GM23338 (cell line): ENCODE results near the gene HSD17B7. TPM values are rescaled to one million over a fixed set of nuclear protein-coding genes. Genes with fewer than 3 reads are reported as not detected.
"Not testable (repeated sequence)": the region's sequence is repeated elsewhere in the genome, so short reads cannot be mapped to it uniquely, and the experiment has no call there.

ENCODE experiments used
- ATAC-seq: fragments of 200-7000 bp; cut with Tn5 transposase; 3 replicates; pipeline ENCODE4 v1.9.1; 2020
- DNase-seq: peaks from one replicate; pipeline ENCODE4 v3.0.0-alpha.2; 2015; ENCODE audit warnings: low spot score
- H2AFZ ChIP-seq: fragments of 200-600 bp; sonication (generic); 2 replicates; pipeline ENCODE4 v1.8.0; 2016; ENCODE audit warnings: antibody characterized with exemption, mild to moderate bottlenecking, moderate library complexity
- H3F3A ChIP-seq: fragments of 200-600 bp; sonication (generic); replicated peaks from 2 replicates; pipeline ENCODE4 v1.8.0; 2017; ENCODE audit warnings: antibody characterized with exemption, mixed run types, low read depth
- H3K27ac ChIP-seq: fragments of 200-600 bp; sonication (generic); 2 replicates; pipeline ENCODE4 v1.6.1; 2016; ENCODE audit warnings: low read depth
- H3K27me3 ChIP-seq: fragments of 200-600 bp; sonication (generic); 2 replicates; pipeline ENCODE4 v1.8.0; 2016; ENCODE audit warnings: mild to moderate bottlenecking, mixed run types, moderate library complexity; ENCODE audit not compliant: insufficient read depth
- H3K36me3 ChIP-seq: fragments of 200-600 bp; sonication (generic); 2 replicates; pipeline ENCODE4 v1.8.0; 2016; ENCODE audit warnings: mild to moderate bottlenecking; ENCODE audit not compliant: insufficient read depth
- H3K4me1 ChIP-seq: fragments of 200-600 bp; sonication (generic); 2 replicates; pipeline ENCODE4 v1.8.0; 2016; ENCODE audit warnings: mild to moderate bottlenecking, moderate library complexity; ENCODE audit not compliant: insufficient read depth
- H3K4me2 ChIP-seq: fragments of 200-600 bp; sonication (generic); 2 replicates; pipeline ENCODE4 v1.7.1; 2017; ENCODE audit warnings: mixed run types
- H3K4me3 ChIP-seq: fragments of 200-600 bp; sonication (generic); 2 replicates; pipeline ENCODE4 v1.6.1; 2016; ENCODE audit warnings: mixed run types
- H3K79me2 ChIP-seq: fragments of 200-600 bp; sonication (generic); replicated peaks from 2 replicates; pipeline ENCODE4 v1.8.0; 2017; ENCODE audit warnings: mild to moderate bottlenecking; ENCODE audit not compliant: insufficient read depth
- H3K9me2 ChIP-seq: fragments of 200-600 bp; sonication (generic); 2 replicates; pipeline ENCODE4 v1.8.0; 2017; ENCODE audit not compliant: insufficient read depth
- H4K20me1 ChIP-seq: fragments of 200-600 bp; sonication (generic); replicated peaks from 2 replicates; pipeline ENCODE4 v1.8.0; 2017; ENCODE audit warnings: mild to moderate bottlenecking; ENCODE audit not compliant: insufficient read depth
- H3K27ac Mint-ChIP-seq: 2 replicates; pipeline ENCODE4 v1.8.0; 2020; ENCODE audit warnings: inconsistent platforms, mild to moderate bottlenecking, moderate library complexity, mixed read lengths
- H3K27me3 Mint-ChIP-seq: 3 replicates; pipeline ENCODE4 v1.8.0; 2022; ENCODE audit warnings: low read depth, mild to moderate bottlenecking, moderate library complexity, mixed read lengths, inconsistent platforms; ENCODE audit not compliant: insufficient read depth, poor library complexity
- H3K36me3 Mint-ChIP-seq: 3 replicates; pipeline ENCODE4 v1.8.0; 2021; ENCODE audit warnings: low read depth, mild to moderate bottlenecking, inconsistent platforms, moderate library complexity, mixed read lengths
- H3K4me1 Mint-ChIP-seq: 3 replicates; pipeline ENCODE4 v1.8.0; 2020; ENCODE audit warnings: mild to moderate bottlenecking, inconsistent platforms, mixed read lengths
- H3K4me3 Mint-ChIP-seq: 3 replicates; pipeline ENCODE4 v1.8.0; 2021; ENCODE audit warnings: moderate library complexity, mild to moderate bottlenecking, inconsistent platforms, mixed read lengths
- H3K9me3 Mint-ChIP-seq: 3 replicates; pipeline ENCODE4 v1.8.0; 2020; ENCODE audit warnings: moderate library complexity, mild to moderate bottlenecking, inconsistent platforms, mixed read lengths
- CREB1 ChIP-seq: fragments of 250-450 bp; sonication (Bioruptor Pico); IDR thresholded peaks from 2 replicates; pipeline ENCODE4 v1.5.0; 2020; ENCODE audit warnings: low read depth, mild to moderate bottlenecking, moderate library complexity
- EZH2 ChIP-seq: fragments of 200-600 bp; sonication (generic); IDR thresholded peaks from one replicate; pipeline ENCODE4 v1.8.0; 2017; ENCODE audit warnings: antibody characterized with exemption, mild to moderate bottlenecking, low read depth; ENCODE audit not compliant: unreplicated experiment
- POLR2AphosphoS5 ChIP-seq: IDR thresholded peaks from 2 replicates; pipeline ENCODE4 v1.6.1; 2016; ENCODE audit warnings: antibody characterized with exemption, low read depth
- STAT1 ChIP-seq: IDR thresholded peaks from one replicate; pipeline ENCODE4 v1.6.1; 2016; ENCODE audit warnings: antibody characterized with exemption; ENCODE audit not compliant: unreplicated experiment
- ZNF114 ChIP-seq: fragments of 250-450 bp; sonication (Bioruptor Pico); IDR thresholded peaks from 2 replicates; pipeline ENCODE4 v1.5.0; 2020; ENCODE audit warnings: mild to moderate bottlenecking, moderate library complexity
- ZNF331 ChIP-seq: fragments of 250-450 bp; sonication (Bioruptor Pico); IDR thresholded peaks from 2 replicates; pipeline ENCODE4 v1.5.0; 2020; ENCODE audit warnings: low read depth, mild to moderate bottlenecking, moderate library complexity
- long read RNA-seq: library from polyadenylated mRNA; unstranded; transcript quantifications from one replicate; pipeline ENCODE4 v2.0.0, GENCODE V29; 2020; ENCODE audit not compliant: unreplicated experiment
- polyA plus RNA-seq: library from polyadenylated mRNA; unstranded; fragments of >200 nt; fragmentation: Nextera tagmentation; extraction: Ambion mirVana; gene quantifications from 2 replicates; pipeline ENCODE4 v1.2.1, GENCODE V29; 2016
- total RNA-seq: library from RNA; depleted of rRNA; stranded (reverse); fragments of >200 nt; shearing (Covaris generic); gene quantifications from 2 replicates; pipeline ENCODE4 v1.2.3, GENCODE V29; 2014; rRNA removed
- TF ChIP-seq, protein P1 (sequence below), 2 experiments: fragments of 200-600 bp in 1 of 2; sonication (generic) in 1 of 2; conservative IDR thresholded peaks; 2 replicates each; pipeline versions ENCODE4 v1.5.1 to v1.6.1; 2016 to 2017; ENCODE audit warnings: antibody characterized with exemption in 2 of 2, low read depth in 2 of 2, mild to moderate bottlenecking in 2 of 2, moderate library complexity in 1 of 2
- TF ChIP-seq, protein P2 (sequence below): fragments of 250-450 bp; sonication (Bioruptor Pico); IDR thresholded peaks from 2 replicates; pipeline ENCODE4 v1.5.0; 2020; ENCODE audit warnings: mild to moderate bottlenecking, moderate library complexity

Gene HSD17B7, protein sequence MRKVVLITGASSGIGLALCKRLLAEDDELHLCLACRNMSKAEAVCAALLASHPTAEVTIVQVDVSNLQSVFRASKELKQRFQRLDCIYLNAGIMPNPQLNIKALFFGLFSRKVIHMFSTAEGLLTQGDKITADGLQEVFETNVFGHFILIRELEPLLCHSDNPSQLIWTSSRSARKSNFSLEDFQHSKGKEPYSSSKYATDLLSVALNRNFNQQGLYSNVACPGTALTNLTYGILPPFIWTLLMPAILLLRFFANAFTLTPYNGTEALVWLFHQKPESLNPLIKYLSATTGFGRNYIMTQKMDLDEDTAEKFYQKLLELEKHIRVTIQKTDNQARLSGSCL
- total RNA-seq, result 30.9 and 42.8 TPM in 2 replicates
- polyA plus RNA-seq, result 29.1 and 31.9 TPM in 2 replicates
- long read RNA-seq, transcript HSD17B7-201 (9 exons, 1,190 nt), result major isoform, 13 of 16 reads
- long read RNA-seq, partial matches to known transcripts, result 1 of 16 reads
- long read RNA-seq, other reads (novel, unspliced or antisense), result 1 of 16 reads

DNA sequence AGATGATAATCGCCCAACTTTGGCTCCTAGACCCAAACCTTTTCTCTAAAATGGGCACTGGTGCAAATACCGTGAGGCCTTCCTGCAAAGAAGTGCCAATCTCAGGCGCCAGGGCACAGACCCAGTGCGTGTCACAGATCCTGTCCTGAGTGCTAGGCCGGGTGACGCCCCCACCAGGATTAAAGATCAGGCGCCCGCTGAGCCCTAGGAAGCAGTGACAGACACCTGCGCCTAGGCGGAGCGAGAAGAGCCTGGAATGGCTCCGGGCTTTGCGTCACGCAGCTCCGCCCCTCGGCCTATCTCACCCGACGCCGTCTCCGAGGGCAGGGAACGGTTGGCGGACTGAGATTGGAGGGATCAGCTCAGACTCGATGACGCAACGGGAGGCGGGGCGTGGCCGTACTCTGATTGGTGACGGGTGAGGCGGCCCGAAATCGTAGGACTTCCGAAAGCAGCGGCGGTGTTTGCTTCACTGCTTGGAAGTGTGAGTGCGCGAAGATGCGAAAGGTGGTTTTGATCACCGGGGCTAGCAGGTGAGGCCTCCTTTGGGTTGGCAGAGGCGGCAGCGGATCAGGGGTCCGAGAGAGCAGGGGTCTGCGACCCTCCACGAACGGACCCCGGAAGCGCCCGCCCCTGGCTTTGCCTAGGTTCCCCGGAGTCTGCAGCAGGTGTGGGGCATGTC lies at the start of gene HSD17B7:
Gene HSD17B7, plus strand, starts transcription at position 400 of the 682 bp plus-strand sequence. Its CDS starts 99 bp downstream, at position 499.
- peak within 1 kb of the TSS; percentile 98 for H3K27ac Mint-ChIP-seq
- not testable (repeated sequence) for H3K4me1 ChIP-seq, H3K9me2 ChIP-seq, H2AFZ ChIP-seq, H3K27me3 Mint-ChIP-seq, H4K20me1 ChIP-seq, H3K79me2 ChIP-seq, H3K4me1 Mint-ChIP-seq, H3F3A ChIP-seq, H3K9me3 Mint-ChIP-seq, H3K27me3 ChIP-seq, H3K36me3 ChIP-seq
- DNase-seq, result peak; percentile 87
- Histone ChIP-seq H3K4me2 (peak within 1 kb of the TSS; percentile 82), H3K27ac (peak within 1 kb of the TSS; percentile 79), H3K4me3 (peak within 1 kb of the TSS; percentile 65)
- TF ChIP-seq POLR2AphosphoS5 (peak; percentile 62), CREB1 (CRISPR knock-in tag) (peak; percentile 83)
- TF ChIP-seq, protein P1, sequence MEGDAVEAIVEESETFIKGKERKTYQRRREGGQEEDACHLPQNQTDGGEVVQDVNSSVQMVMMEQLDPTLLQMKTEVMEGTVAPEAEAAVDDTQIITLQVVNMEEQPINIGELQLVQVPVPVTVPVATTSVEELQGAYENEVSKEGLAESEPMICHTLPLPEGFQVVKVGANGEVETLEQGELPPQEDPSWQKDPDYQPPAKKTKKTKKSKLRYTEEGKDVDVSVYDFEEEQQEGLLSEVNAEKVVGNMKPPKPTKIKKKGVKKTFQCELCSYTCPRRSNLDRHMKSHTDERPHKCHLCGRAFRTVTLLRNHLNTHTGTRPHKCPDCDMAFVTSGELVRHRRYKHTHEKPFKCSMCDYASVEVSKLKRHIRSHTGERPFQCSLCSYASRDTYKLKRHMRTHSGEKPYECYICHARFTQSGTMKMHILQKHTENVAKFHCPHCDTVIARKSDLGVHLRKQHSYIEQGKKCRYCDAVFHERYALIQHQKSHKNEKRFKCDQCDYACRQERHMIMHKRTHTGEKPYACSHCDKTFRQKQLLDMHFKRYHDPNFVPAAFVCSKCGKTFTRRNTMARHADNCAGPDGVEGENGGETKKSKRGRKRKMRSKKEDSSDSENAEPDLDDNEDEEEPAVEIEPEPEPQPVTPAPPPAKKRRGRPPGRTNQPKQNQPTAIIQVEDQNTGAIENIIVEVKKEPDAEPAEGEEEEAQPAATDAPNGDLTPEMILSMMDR (conservative IDR thresholded peaks at IDR 0.05; ENCODE audit: low read depth in 2 of 2), result peak in 1 of 2 experiments; percentile 21; a peak in 1 of 4 replicates
- H3K36me3 Mint-ChIP-seq, result peaks cover 11% of the 10 kb centered on the region; the same call in 2 of the 3 replicates
- ATAC-seq, result peak; percentile 97
- H3K4me3 Mint-ChIP-seq, result peak within 1 kb of the TSS; percentile 89

DNA sequence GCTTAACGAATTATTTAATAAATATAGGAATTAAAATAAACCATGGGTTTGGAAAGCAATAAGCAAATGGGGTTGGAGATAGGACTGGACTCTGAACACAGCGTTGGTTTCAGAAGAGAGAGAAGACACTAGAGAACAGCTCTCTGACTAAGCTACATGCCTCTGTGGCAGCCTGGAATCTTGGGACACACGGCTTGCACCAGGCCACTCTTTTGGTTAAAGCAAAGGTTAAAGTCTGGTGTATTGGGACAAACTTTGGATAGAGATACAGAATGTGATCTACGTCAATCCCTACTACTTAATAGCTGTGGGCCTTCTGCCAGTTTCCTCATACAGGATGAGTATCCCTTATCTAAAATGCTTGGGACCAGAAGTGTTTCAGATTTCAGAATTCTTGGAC lies 49.7 kb upstream of the HSD17B7 start:
- H3K27ac ChIP-seq, result no peak overlapping the region
- Mint-ChIP-seq H3K27ac (no peak overlapping the region), H3K4me3 (no peak overlapping the region), H3K27me3 (peaks cover 2% of the 10 kb centered on the region), H3K36me3 (no peaks in the 10 kb centered on the region; the same call in 2 of the 3 replicates), H3K9me3 (peaks cover 7% of the 10 kb centered on the region), H3K4me1 (no peaks in the 10 kb centered on the region)
- H2AFZ ChIP-seq, result no peak overlapping the region
- H3K36me3 ChIP-seq, result 0 out of 2 replicates have a peak, but pooled peaks cover under 1% of the 10 kb centered on the region
- no peaks in the 10 kb centered on the region for H3K79me2 ChIP-seq
- no peak overlapping the region for H3K4me3 ChIP-seq
- no peaks in the 10 kb centered on the region for H3K4me1 ChIP-seq
- no peaks in the 10 kb centered on the region for H3F3A ChIP-seq
- DNase-seq (no peak), ATAC-seq (no peak)
- TF ChIP-seq, protein P2, sequence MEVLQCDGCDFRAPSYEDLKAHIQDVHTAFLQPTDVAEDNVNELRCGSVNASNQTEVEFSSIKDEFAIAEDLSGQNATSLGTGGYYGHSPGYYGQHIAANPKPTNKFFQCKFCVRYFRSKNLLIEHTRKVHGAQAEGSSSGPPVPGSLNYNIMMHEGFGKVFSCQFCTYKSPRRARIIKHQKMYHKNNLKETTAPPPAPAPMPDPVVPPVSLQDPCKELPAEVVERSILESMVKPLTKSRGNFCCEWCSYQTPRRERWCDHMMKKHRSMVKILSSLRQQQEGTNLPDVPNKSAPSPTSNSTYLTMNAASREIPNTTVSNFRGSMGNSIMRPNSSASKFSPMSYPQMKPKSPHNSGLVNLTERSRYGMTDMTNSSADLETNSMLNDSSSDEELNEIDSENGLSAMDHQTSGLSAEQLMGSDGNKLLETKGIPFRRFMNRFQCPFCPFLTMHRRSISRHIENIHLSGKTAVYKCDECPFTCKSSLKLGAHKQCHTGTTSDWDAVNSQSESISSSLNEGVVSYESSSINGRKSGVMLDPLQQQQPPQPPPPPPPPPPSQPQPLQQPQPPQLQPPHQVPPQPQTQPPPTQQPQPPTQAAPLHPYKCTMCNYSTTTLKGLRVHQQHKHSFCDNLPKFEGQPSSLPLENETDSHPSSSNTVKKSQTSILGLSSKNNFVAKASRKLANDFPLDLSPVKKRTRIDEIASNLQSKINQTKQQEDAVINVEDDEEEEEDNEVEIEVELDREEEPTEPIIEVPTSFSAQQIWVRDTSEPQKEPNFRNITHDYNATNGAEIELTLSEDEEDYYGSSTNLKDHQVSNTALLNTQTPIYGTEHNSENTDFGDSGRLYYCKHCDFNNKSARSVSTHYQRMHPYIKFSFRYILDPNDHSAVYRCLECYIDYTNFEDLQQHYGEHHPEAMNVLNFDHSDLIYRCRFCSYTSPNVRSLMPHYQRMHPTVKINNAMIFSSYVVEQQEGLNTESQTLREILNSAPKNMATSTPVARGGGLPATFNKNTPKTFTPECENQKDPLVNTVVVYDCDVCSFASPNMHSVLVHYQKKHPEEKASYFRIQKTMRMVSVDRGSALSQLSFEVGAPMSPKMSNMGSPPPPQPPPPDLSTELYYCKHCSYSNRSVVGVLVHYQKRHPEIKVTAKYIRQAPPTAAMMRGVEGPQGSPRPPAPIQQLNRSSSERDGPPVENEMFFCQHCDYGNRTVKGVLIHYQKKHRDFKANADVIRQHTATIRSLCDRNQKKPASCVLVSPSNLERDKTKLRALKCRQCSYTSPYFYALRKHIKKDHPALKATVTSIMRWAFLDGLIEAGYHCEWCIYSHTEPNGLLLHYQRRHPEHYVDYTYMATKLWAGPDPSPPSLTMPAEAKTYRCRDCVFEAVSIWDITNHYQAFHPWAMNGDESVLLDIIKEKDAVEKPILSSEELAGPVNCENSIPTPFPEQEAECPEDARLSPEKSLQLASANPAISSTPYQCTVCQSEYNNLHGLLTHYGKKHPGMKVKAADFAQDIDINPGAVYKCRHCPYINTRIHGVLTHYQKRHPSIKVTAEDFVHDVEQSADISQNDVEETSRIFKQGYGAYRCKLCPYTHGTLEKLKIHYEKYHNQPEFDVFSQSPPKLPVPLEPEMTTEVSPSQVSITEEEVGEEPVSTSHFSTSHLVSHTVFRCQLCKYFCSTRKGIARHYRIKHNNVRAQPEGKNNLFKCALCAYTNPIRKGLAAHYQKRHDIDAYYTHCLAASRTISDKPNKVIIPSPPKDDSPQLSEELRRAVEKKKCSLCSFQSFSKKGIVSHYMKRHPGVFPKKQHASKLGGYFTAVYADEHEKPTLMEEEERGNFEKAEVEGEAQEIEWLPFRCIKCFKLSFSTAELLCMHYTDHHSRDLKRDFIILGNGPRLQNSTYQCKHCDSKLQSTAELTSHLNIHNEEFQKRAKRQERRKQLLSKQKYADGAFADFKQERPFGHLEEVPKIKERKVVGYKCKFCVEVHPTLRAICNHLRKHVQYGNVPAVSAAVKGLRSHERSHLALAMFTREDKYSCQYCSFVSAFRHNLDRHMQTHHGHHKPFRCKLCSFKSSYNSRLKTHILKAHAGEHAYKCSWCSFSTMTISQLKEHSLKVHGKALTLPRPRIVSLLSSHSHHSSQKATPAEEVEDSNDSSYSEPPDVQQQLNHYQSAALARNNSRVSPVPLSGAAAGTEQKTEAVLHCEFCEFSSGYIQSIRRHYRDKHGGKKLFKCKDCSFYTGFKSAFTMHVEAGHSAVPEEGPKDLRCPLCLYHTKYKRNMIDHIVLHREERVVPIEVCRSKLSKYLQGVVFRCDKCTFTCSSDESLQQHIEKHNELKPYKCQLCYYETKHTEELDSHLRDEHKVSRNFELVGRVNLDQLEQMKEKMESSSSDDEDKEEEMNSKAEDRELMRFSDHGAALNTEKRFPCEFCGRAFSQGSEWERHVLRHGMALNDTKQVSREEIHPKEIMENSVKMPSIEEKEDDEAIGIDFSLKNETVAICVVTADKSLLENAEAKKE (CRISPR knock-in tag), result no peak
- TF ChIP-seq ZNF331 (CRISPR knock-in tag) (no peak), ZNF114 (no peak), EZH2 (no peak), STAT1 (no peak)
- no peak overlapping the region for H3K4me2 ChIP-seq
- H3K9me2 ChIP-seq, result no peaks in the 10 kb centered on the region
- H3K27me3 ChIP-seq, result no peaks in the 10 kb centered on the region
- no peaks in the 10 kb centered on the region for H4K20me1 ChIP-seq
